NCI-H128 (cell line): ENCODE measurements around the gene ZNF546.

Source experiments
- DNase-seq: peaks from one replicate; lab custom pipeline; 2025; ENCODE audit not compliant: unreplicated experiment; lab: John Stamatoyannopoulos, UW

ZNF546 gene

DNA sequence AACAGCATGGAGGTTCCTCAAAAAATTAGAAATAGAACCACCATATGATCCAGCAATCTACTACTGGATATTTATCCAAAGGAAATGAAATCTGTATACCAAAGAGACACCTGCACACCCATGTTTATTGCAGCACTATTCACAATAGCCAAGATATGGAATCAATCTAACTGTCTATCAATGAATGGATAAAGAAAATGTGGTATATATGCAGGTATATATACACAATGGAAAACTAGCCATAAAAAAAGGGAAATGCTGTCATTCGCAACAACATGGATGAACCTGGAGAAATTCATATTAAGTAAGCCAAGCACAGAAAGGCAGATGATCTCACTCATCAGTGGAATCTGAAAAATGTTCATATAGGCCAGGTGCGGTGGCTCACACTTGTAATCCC lies 56.6 kb downstream of the ZNF546 start:
- no peak for DNase-seq

DNA sequence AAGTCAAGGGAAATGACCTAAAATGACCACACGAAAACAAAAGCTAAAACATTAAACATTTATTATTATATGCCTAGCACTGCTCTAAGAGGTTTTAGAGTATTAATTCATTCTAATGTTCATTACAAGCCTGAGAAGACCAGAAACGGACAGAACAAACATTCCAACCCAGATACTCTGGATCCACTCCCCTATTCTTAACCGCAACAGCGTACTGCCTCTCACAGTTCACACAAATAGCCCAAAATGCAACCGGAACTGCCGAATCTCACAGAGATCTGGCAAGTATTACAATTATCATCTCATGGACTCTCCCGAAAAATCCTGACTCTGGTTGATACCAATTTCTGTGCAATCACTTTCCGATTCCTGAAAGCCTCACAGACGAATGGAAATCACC lies 57.8 kb downstream of the ZNF546 start:
- DNase-seq: no peak

DNA sequence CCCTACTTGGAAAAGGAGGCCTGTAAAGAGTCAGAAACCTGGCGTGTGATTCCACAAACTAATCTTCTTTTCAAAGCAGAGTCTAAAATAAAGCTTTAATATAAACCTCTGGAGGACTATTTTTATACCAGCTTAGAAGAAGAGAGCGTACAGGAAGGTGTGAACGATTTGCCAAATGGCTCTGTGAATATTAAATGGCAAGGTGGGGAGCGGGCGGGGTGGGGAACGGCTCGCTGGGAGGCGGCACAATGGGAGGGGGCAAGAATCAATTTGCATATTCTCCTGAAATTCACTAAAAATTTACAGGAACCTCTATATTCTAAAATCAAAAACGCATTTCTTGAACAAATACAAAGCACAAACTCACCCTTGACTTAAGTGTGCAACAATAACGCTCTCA lies 58.2 kb downstream of the ZNF546 start:
- no peak for DNase-seq

DNA sequence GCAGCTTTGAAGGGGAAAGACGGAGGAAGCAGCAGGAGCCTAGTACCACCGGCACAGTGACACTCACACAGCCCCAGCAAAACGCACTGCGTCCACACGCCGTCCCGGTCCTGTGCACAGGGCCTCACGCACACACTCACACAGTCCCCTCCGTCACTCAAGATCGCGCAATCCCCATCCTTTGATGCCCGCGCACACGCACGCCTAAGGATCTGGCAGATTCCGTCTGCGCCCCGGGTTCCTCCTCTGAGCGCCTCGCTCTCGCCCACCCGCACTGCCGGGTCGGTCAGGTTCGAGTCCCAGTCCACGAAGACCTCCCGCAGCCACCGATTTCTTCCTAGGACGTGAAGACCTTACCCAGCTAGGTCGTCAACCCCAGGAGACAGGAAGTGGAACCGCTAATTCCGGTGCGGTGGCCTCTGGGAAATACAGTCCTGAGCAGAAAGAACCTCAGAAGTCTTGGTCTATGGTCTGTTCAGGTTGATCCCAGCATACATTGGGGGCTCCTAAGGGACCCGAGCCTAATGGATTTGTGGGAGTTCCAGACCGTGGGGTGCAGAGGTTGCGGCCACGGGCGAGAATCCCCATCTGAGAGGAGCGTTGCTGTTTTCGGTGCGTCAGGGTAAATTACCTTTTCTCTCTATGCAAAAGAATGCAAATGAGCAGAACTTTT lies 59.1 kb downstream of the ZNF546 start, which contains the start of gene ZNF780B:
Gene ZNF780B, minus strand, starts transcription at position 400 of the 673 bp plus-strand sequence. CDS start 5,899 bp downstream, outside the sequence.
- DNase-seq: peak; percentile 14

DNA sequence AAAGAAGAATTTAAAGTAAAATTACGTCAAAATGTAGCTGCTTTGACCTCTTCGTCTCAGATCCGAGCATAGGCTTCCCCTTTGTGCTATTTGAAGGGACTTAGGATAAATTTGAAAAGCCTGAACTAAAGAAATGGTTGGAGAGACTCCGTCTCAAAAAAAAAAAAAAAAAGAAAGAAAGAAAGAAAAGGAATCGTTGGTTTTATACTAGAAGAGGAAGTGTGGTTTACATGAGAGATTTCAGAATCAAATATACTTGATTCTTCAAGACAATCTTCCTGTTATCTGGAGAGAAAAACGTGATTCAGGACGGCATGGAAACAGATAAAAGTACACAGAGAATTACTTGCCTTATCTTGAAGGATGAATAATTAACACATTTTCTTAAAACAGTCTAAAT lies 59.6 kb downstream of the ZNF546 start:
- DNase-seq: no peak

DNA sequence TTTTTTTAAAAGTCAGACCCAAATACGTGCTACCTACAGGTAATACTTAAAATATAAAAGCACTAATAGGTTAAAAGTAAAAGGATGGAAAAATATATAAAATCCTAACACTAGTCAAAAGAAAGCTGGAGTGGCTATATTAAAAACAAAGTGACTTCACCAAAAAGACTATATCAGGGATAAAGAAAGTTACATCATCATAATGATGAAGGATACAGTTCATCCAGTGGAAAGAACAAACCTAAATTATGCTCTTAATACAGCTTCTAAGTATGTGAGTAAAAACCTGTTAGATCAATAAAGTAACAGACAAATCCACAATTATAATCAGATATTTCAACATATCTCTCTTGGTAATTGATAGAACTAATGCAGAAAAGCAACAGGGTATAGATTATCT lies 60.3 kb downstream of the ZNF546 start:
- no peak for DNase-seq

DNA sequence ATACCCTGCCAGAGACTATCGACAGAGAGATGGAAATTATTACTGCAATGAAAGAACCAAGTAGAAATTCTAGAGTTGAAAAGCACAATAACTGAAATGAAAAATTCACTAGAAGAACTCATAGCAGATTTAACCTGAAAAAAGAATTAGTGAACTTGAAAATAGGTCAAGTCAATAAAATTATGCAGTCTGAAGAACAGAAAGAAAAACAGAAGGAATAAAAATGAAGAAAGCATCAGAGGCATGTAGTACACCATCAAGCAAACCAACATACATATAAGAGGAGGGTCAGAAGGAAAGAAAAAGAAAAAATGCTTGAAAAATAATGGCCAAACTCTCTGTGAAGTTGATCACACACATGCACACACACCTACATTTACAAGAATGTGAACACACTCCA lies 62.8 kb downstream of the ZNF546 start:
- no peak for DNase-seq

DNA sequence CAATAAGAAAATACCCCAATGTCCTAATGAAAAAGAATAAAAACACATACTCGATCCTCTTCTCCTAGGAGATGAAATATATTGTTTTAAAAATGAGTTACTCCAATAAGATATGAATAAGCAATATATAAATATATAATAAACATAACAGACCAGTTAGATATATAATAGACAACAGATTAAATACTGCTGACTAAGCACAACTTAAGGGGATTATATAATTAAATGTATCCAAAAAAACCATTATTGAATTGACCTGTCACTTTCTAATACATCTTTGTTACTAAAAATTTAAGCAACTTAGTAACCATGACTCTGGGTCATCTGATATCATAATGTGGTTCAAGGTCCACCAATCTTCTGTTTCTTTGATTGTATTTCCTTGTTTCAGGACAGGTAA lies 73.2 kb downstream of the ZNF546 start:
- DNase-seq: no peak
